ENCODE measurements around the gene ABI3. TPM values are rescaled to one million over a fixed set of nuclear protein-coding genes. Genes with fewer than 3 reads are reported as not detected.

Gene ABI3
- total and polyA plus RNA-seq, 9 of the 15 experiments (the other 6 are each of a cell fraction or from before 2014, with no cell fraction given) = not detected

- TF ChIP-seq ZNF395 (CRISPR knock-in tag; IDR thresholded peaks at IDR 0.05) (no peak), NCOA6 (IDR thresholded peaks at IDR 0.05) (no peak), U2AF2 (optimal IDR thresholded peaks at IDR 0.05; ENCODE audit: low read depth, low read length) (no peak), NFE2L1 (tag; IDR thresholded peaks at IDR 0.05; ENCODE audit: borderline replicate concordance, low read depth) (no peak)
Observed at GRCh38 chr17:49249292-49249794, 38.8 kb downstream of the ABI3 start (continued).

GRCh38 chr17:49249890-49250522, 39.5 kb downstream of the ABI3 start:
- DNase-seq (ENCODE audit: extremely low read depth in 1 of 4, low spot score in 3 of 4) (no peak), ATAC-seq (no peak), FAIRE-seq (no peak)
- H4K20me1 ChIP-seq (replicated peaks; ENCODE audit: control insufficient read depth, insufficient read depth, low read length) = no peaks in the 10 kb centered on the region
- H3K27me3 ChIP-seq (ENCODE audit: control insufficient read depth in 2 of 2, insufficient read depth in 2 of 2, low read length in 2 of 2) = no peaks in the 10 kb centered on the region
- H2AFZ ChIP-seq (ENCODE audit: low read depth, low read length) = 0 out of 2 replicates have a peak overlapping the region, but pooled peaks have one; percentile 49
- TF ChIP-seq NUFIP1 (IDR thresholded peaks at IDR 0.05; ENCODE audit: partially characterized antibody) (no peak), CHD4 (IDR thresholded peaks at IDR 0.05; ENCODE audit: insufficient read depth, insufficient replicate concordance, low read depth, low read length, poor library complexity, severe bottlenecking) (peak; percentile 43), BCOR (IDR thresholded peaks at IDR 0.05) (peak; percentile 96), HDAC2 (IDR thresholded peaks at IDR 0.05) (peak; percentile 47; the same call in 1 of the 2 replicates), KDM1A (IDR thresholded peaks at IDR 0.05) (peak; percentile 55 to 84; a peak in 3 of 4 replicates), NONO (IDR thresholded peaks at IDR 0.05; ENCODE audit: low read depth in 2 of 2, low read length in 1 of 2) (no peak), ADNP (tag; IDR thresholded peaks at IDR 0.05) (peak; percentile 91), SMARCA5 (IDR thresholded peaks at IDR 0.05) (peak; percentile 85; the same call in 1 of the 2 replicates), RBM25 (IDR thresholded peaks at IDR 0.05; ENCODE audit: low read depth, low read length, severe bottlenecking) (peak; percentile 95), RCOR1 (IDR thresholded peaks at IDR 0.05; ENCODE audit: borderline replicate concordance in 1 of 2, low read depth in 2 of 2, low read length in 2 of 2) (0 out of 4 replicates have a peak, but pooled peaks of 1 of the 2 experiments have one; percentile 48), ZNF121 (CRISPR knock-in tag; conservative IDR thresholded peaks at IDR 0.05) (peak; percentile 64; the same call in 1 of the 2 replicates), ZFPM2 (CRISPR knock-in tag; IDR thresholded peaks at IDR 0.05) (no peak), PCBP1 (IDR thresholded peaks at IDR 0.05; ENCODE audit: low read depth, low read length, poor library complexity, severe bottlenecking) (no peak), ESRRA (IDR thresholded peaks at IDR 0.05; ENCODE audit: borderline replicate concordance, low read depth) (peak; percentile 85)
- no peak overlapping the region for H3K27ac ChIP-seq (ENCODE audit: extremely low read depth, low read depth, low read length)
- H3K4me2 ChIP-seq (ENCODE audit: insufficient read depth, low read length) = peak overlapping the region; percentile 31; the same call in 1 of the 2 replicates
- intact Hi-C loops (cut with micrococcal nuclease) (no loop called here), in situ Hi-C loops (cut with MboI) (no loop called here)
- H3K9me1 ChIP-seq (ENCODE audit: control insufficient read depth, insufficient read depth, low read length) = no peaks in the 10 kb centered on the region
- no TSS peak for BruUV-seq (replicated peaks)
- CTCF ChIA-PET (ENCODE audit: low intra/inter-chr PET ratio) = no interaction called here
- peaks cover 9 to 10% of the 10 kb centered on the region in 2 experiments; a peak in 4 of 5 replicates for H3K4me1 ChIP-seq (replicated peaks in 1 of 2; ENCODE audit: control insufficient read depth in 2 of 2, insufficient read depth in 2 of 2, low read length in 2 of 2)
- H3K9me3 ChIP-seq (replicated peaks; ENCODE audit: control insufficient read depth, insufficient read depth, low read depth, low read length) = no peaks in the 10 kb centered on the region
- H3K36me3 ChIP-seq (ENCODE audit: control insufficient read depth, insufficient read depth, low read length) = no peaks in the 10 kb centered on the region
- no peaks in the 10 kb centered on the region for H3K79me2 ChIP-seq (ENCODE audit: control insufficient read depth, insufficient read depth, low read length)
- H3K4me3 ChIP-seq = no peak overlapping the region
- no peak overlapping the region for H3K9ac ChIP-seq (ENCODE audit: insufficient read depth in 1 of 2, low read depth in 2 of 2, low read length in 2 of 2)
- POLR2A ChIA-PET = no interaction called here
- WGBS (ENCODE audit: insufficient coverage, low coverage, missing lambda C conversion rate) = 66% methylated on average over 12 of the region's 12 CpGs

Data from K562 (cell line).